ENCODE data around the gene PITPNM3.

The PITPNM3 gene

DNA sequence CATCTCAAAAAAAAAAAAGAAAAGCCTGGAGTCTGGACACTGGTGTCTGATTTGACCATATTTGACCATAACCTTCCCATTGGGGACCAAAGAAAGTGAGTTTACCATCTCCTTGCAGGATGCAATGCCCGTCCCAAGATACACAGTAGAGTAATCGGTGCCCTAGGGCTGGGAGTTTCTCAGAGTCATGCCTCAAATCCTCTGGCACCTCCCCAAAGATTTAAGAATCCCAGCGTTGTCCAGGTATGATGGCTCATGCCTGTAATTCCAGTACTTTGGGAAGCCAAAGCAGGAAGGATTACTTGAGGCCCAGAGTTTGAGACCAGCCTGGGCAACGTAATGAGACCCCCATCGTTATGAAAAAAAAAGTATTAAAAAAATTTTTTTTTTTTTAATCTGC is 5.0 kb downstream of the PITPNM3 start:
- no peak for DNase-seq

DNA sequence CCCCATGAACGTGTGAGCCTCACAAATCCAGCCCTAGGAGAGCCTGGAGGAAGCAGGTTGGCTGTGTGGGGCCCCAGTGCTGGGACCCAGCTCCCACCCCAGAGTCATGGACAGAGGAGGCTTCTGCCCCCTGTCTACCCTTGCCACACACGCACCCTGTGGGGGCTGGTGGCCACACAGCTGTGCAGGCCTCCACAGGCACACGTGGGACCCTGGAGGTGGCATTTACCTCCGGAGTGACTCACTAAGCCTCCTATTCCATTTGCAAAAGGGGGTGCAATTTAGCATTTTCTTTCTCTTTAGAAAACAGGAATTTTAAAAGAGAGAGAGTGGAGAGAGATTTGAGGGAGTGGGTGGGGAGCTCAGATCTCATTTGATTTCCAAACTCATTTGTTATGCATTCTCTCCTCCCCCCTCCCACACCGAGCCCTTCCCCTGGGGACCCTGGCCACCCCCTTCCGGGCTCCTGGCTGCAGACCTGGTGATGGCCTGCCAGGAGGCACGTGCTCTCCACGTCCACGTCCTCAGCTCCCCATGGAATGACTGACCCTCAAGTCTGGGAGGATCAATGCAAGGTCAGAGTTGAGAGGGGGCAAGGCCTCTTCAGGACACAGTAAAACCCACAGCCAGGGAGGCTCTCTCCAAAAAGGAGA is 6.8 kb downstream of the PITPNM3 start:
- DNase-seq, result no peak

DNA sequence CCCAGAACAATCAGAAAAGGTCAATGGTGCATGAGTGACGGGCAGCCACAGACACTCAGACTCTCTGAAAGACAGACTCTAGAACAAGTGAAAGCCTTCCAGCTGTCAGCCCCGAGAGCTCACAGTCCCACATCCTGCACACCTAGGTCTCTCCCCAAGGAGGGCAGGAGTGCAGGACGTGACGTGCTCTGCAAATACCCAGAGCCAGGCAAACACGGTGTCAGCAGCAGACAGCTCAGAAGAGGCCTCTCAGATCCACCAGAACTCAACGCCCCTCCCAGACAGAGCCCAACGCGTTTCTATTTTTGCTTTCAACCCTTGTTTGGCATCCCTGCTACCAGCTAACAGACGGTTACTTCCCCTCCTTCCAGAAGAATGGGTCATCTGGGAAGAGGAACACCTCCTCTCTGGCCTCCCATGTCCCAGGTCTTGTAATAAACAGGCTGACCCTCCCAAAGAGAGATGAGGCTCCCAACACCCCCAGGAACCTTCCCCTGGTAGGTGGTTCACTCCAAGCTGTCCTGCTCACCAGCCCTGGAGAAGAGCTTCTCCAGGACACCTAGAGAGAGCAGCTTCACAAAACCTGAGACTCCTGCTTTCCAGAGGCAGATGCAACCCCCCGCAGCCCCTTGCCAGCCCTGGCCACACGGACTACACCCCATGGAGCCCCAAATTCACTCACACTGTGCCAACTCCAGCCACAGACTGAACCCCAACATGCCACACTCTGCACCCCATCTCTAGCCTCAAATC is 7.6 kb downstream of the PITPNM3 start:
- DNase-seq, result no peak

DNA sequence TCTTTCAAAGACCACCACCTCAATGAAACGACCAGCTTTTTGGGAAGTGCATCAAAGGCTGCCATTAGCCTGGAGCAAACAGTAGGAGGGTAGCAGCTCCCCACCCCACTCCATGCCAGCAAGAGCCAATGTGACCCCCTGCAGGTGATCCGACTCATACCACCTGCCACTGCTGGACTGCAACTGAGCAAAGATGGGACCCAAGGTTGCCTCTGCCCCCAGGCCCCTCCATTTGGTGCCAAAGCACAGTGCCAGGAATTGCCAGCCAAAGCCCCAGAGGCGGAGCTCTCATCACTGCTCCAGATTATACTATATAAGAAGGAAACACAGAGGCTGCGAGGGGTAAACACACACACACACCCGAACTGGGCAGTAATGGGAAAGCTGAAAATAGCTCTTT is 8.3 kb downstream of the PITPNM3 start:
- no peak for DNase-seq

DNA sequence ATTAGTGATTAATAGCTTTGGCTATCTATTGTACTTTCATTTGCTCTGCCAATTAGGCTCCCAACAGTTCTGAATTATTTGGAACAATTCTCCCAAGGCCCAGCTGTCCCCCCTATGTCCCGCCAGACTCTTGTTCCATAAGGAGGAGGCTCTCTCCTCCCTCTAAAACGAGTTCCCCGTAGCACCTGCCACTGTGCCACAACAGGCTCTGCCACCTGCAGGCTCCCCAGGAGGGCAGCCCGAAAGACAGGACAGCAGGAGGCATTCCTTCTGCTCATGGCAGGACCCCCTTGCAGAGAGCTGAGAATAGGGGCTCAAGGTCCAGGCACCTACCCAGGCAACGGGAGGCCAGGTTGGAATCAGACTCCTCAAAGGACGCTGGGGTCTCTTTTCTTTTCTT is 9.0 kb downstream of the PITPNM3 start:
- DNase-seq, result no peak

DNA sequence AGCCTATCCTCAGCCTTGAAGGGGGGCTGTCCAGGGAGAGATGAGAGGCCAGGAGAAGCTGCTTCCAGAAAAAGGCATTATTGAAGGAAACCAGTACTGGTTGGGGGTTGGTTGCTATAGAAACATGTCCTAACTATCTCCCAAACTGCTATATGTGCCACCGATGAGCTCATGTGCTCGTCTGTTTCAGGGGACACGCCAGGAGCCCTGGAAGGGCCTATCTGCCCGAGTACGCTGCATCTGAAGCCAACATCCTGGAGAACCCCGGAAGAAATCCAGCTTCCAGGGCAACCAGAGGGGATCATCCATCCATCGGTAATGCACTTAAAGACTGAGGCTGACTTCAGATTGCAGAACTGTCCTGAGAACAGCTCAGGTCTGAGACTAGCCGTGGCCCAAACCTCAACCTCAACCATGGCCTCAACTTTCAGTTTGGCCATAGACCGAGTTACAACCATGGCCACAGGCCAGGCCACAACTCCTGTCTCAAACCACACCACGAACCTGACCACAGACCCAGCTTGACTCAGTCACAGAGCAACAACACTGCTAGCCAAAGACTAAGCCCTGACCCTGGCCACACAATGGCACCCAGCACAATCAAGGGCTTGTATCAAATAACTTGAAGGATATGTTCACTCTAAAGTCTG is 10.2 kb downstream of the PITPNM3 start:
- no peak for DNase-seq

DNA sequence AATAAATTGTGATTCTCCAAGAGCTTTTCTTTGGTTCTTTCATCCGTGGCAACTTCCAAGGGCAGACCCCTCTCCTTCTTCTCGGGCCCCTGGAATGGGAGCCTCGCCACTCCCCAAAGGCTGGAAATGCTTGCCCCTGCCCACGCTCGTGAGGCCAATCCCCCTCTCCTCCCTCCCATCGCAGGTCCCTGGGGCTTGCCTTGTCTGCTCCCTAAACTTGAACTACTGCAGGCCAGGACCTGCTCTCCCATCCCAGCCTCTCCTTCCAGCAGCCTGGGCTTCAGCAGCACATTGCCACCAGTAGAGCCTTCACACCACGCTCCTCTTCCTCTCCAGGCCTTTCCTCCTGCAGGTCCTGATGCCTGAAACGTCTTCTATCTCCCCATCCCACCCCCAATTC is 11.1 kb downstream of the PITPNM3 start:
- DNase-seq, result no peak

DNA sequence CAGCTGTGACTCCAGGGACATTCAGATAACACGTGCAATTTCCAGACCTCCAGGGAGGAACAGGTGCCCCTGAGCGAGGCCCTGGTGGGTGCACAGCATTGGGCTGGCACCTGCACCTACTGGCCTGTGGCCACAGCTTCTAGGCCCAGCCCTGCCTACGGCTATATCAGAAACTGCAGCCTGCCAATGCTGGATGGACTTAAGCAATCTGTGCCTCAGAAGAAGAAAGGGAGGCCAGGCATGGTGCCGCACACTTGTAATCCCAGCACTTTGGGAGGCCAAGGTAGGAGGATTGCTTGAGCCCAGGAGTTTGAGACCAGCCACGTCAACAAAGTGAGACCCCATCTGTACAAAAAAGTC is 12.4 kb downstream of the PITPNM3 start:
- DNase-seq, result no peak

DNA sequence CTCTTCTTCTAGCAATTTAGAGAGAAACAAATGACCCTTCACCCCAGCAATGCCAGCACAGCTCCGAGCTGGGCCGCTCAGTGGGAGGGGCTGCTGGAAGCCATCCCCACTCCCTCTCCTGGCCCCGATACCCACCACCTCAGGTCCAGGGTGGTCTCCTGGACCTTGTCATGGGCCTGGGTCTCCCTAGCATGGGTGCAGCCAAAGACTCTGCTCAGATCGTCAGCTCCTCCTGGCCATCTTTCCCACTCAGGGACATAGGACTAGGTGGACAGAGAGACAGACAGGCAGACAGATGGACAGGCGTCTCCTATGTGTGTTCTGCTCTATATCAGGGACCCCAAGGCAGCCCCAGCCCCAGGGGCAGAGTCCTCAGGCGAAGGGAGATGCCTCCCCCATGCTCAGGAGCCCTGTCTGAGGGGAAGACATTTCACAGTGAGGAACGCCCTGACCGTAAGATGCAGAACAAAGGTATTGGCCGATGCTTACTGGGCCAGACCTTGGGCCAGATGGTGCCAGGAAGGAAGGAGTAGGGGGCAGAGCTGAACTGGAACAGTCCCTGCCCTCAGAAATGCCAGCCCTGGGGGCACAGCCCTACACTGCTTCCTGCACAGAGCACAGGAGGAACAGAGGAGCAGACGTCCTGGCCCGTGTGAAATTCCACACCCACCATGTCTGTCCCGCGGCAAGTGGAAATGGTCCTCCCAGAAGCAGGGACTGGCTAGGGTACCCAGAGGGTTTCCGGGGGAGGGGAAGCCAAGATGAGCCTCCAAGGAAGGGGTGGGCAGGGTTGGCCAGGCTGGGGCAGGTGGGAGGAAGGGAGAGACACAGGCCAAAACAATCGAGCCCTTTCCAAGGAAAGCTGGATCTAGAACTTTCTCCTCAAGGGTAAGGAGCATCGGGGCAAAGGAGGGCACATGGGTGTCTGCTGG is 13.0 kb downstream of the PITPNM3 start:
- DNase-seq, result no peak

DNA sequence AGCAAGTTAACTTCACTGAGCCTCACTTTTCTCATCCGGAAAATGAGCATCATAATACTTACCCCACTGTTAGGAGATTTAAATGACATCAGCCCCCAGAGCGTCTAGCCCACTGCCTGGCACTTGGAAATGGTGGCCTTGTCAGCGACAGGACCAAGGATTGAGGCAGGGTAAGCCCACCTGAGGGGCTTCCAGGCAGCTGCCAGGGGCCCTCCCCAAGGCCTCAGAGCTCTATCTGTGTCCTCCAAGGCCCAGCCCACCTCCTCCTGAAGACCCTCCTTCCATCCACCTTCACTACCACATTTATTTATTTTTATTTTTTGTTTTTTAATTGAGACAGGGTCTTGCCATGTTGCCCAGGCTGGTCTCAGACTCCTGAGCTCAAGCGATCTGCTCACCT is 13.8 kb downstream of the PITPNM3 start:
- DNase-seq, result no peak

DNA sequence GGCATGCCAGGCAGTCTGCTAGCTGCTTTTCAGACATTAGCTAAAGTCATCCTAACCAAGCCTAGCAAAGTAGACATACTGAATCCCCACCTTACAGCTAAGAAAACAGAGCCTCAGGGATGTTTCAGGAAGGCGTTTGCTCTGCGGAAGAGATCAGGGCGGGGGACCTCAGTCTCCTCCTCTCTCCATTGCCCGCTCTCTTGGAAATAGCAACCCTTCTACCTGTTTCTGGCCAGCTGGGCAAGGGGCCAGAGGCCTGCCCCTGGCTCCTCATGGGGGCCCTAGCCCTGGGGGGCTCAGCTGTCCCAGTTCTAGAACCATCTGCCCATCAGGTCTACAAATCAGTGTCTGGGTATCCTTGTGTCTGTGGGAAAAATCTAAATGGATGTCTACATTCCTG is 14.5 kb downstream of the PITPNM3 start:
- DNase-seq, result no peak

DNA sequence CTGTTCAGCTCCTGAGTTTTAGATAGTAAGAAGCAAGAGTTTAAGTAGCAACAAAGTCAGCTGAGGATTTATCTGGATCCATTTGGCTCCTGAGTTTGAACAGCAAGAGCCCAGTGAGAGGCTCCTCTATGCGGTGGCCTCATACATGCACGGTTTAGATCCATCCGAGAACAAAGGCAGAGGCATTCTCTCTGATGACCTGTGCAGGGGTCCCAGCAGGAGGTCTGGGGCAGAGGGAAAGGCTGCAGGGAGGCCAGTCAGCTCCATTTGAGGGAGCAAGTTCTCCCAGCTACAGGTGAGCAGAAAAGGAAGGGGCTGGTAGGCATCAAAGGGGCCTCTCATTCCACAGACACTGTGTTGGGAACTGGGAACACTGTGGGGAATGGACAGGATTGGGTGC is 16.5 kb downstream of the PITPNM3 start:
- no peak for DNase-seq

DNA sequence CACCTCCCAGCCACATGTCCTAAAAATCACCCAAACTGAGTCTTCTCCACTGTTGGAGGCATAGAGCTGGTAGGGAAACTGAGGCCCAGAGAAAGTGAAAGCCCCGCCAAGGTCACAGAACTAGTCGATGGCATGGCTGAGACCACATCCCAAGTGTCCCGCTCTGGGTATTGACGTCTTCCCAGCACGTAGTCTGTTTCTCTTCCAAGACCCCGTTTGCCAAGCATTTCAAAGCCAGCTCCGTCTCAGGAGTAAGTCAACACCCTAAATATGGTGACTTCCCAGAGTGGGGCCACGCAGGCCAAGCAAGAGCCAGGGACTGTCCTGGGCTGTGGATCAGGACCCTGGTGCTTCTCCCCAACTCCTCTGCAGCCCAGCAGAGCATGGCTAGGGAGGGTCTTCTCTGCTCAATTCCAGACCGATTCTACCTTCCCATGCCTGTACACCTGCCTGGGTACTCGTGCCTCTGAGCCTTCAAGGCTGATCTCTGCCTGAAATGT is 19.7 kb downstream of the PITPNM3 start:
- no peak for DNase-seq

DNA sequence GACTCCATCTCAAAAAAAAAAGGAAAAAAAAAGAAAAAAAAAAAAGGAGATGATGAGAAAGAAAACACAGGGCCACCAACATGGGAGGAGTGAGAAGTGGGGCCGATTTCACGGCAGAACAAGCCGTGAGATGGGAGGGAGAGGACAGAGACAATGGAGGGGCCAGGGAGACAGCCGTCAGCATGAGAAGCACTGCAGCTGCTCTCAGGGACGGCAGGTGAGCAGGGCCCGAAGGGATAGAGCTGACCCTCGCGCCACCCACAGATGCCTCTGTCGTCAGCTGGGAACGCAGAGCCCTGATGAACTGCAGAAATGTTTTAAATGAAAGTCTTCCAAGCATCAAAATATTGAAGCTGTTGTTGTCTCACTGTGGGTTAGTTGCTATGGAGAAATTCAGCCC is 20.3 kb downstream of the PITPNM3 start:
- no peak for DNase-seq

DNA sequence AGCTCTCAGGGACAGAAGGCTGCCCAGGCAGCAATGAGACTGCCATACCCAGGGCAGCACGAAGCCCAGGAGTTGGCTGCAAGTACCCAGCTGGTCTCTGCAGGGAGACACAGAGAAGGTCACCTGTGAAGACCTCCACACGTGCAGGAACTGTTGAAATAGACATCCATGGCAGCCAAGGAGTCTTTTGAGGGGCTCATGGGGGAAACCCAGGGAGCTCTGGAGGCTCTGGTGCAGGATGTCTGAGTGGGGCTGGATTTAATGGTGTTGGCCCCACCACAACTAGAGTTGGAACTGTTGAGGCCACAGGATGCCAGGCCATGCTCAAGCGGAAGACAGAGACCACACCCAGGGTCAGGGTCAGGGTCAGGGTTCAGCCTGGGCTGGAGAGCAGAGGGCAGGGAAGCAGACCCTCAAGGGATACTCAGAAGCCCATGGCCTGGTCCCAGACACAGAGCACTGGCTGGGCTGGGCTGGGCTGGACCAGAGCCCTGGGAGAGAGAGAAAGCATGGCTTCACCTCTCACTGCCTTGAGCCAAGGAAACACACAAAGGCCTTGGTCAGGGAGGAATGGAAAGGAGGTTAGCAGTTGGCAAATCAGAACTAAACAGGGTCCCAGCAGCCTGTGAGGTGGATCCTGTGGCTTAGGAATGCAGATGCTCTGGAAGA is 21.4 kb downstream of the PITPNM3 start:
- DNase-seq, result no peak

DNA sequence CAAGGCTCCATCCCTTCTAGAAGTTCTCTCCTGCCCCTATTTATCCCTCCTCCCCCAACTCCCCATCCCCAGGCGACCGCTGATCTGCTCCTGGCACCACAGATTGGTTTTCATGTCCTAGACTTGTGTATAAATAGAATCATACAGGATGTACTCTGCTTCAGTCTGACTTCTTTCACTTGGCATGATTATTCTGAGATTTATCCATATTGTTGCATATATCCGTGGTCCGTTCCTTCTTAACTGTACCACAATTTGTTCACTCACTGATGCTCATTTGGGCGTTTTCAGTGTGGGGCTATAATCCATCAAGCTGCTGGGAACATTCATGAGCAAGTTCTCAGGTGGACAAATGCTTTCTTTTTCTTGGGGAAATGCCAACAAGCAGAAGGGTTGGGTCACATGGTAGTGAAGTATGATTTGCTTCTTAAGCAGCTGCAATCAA is 23.9 kb downstream of the PITPNM3 start:
- no peak for DNase-seq

DNA sequence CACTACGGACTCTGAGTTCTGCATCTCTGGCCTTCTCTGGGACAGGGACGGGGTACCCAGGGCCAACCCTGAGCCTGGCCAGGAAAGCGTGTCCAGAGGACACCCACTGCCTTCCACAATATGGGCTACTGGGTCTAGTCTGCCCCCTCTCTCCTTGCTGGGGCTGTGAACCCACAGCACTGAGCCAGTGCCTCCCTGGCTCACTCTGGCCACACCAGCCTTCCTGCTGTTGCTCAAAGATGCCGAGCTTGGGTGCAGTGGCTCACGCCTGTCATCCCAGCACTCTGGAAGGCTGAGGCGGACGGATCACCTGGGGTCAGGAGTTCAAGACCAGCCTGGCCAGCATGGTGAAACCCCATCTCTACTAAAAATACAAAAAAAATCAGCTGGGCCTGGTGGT is 24.8 kb downstream of the PITPNM3 start:
- no peak for DNase-seq

DNA sequence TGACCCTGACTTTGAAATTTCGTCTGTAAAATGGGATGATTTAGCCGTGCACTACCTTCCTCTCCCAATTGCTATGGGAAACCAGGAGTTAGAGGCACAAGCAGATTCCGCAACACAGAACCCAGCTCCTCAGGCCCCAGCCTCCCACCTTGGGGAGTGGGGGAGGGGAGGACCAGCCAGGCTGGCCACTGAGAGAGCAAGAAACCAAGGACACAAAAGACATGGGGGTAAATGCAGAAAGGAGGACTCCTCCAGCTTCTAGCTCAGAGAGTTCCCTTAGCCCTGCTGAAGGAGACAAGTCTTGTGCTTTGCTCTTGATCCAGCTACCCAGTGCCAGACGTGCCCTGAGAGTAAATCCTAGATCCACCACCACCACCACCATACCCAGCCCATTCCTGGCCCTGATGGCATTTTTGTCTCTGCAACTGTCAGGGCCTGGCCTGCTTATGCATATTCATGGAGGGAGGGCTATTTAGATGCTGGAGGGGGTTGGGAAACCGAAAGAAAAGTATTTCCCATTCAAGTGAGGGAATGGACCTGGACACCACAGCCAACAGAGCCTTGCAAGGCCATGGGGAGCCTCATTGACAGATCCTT is 25.9 kb downstream of the PITPNM3 start:
- no peak for DNase-seq

DNA sequence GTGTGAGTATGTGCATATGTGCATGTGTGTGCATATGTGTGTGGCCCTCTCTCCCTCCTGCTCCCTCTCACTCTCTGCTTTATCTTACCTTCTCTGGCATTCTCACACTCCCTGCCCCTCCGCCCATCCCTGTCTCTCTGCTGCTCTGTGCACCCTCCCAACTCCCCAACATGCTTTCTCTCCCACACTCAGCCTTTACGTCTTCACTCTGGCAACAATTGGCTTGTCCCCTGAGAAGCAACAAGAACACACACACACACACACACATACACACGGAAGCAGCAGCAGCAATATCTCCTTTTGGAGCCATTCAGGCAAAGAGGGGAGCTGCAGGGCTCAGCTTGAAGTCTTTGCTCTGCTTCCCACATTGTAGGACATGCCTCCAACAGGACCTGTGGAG is 27.8 kb downstream of the PITPNM3 start:
- no peak for DNase-seq

DNA sequence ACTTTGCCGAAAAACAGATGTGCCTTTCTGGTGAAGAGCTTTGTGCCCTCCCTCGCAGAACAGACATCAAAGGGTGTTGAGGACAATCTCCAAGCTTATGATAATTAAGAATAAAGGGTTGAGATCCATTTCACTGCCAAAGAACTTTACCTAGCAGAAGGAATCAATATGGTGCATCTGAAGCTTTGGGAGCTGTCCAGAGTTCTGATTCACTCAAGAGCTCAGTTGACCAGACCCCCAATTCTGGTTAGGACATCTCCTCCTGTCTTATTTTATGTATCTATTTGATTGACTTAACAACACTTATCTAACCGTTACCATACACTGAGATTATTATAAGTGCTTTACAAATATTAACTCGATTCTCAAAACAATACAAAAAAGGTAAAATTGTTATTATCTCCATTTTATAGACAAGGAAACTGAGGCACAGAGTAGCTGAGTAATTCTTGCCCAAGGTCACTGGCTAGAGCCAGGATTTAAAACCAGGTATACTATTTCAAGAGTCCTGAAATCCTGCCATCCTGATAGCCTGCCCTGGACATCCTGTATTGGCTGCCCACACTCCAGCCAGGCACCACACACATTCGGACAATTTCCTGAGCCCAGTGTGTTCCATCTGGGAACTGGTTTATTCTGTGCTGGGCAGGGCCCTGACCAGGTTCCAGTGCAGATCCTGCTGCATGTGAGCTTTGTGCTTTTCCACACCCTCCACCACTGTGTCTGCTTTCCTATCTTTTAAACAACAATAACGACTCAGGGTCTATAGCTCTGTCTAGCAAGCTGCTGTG is 29.8 kb downstream of the PITPNM3 start:
- DNase-seq, result no peak

DNA sequence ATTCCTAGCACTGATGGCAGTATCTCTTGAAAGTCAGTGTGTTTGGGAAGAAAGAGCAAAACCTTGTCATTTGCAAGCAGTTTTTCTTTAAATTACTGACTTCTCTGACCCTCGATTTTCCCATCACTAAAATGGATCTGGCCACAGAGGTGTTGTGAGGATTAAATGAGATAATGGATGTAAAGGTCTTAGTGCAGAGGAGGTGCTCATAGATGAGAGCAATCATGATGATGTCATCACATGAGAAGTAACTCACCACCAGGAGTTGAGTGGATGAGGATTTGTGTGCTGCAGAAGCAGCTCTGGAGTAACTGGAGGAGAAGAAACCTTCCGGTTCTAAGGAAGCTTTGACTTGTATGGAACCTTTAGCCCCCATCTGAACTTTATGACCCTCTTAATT is 30.6 kb downstream of the PITPNM3 start:
- no peak for DNase-seq
